ENCODE results near the gene RFXAP.
A peak's percentile ranks its signal among the peaks of the same experiment; 100 is the strongest.

Gene RFXAP

DNA sequence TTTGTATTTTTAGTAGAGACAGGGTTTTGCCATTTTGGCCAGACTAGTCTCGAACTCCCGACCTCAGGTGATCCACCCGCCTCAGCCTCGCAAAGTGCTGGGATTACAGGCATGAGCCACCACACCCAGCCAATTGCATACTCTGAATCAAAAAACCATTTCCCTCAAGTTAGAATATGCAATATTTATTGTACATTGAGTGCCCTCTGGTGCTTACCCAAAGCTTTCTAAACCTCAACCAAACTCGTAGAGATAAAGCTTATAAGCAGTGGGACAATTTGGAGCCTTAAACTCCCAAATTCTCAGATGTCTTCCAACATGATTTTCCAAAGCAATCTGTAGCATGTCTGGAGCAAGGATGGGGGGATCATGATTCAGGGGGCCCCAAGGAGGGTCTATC is 22.4 kb downstream of the RFXAP start:
- no peaks in the 10 kb centered on the region for H3K4me1 ChIP-seq (ENCODE audit: control insufficient read depth, low read length)
- no peak for TF ChIP-seq EZH2phosphoT487 (IDR thresholded peaks at IDR 0.05; ENCODE audit: borderline replicate concordance, low read length)
- TF ChIP-seq, protein P1, sequence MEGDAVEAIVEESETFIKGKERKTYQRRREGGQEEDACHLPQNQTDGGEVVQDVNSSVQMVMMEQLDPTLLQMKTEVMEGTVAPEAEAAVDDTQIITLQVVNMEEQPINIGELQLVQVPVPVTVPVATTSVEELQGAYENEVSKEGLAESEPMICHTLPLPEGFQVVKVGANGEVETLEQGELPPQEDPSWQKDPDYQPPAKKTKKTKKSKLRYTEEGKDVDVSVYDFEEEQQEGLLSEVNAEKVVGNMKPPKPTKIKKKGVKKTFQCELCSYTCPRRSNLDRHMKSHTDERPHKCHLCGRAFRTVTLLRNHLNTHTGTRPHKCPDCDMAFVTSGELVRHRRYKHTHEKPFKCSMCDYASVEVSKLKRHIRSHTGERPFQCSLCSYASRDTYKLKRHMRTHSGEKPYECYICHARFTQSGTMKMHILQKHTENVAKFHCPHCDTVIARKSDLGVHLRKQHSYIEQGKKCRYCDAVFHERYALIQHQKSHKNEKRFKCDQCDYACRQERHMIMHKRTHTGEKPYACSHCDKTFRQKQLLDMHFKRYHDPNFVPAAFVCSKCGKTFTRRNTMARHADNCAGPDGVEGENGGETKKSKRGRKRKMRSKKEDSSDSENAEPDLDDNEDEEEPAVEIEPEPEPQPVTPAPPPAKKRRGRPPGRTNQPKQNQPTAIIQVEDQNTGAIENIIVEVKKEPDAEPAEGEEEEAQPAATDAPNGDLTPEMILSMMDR (IDR thresholded peaks at IDR 0.05; ENCODE audit: low read depth, low read length, poor library complexity, severe bottlenecking) = peak; percentile 8
- H4K20me1 ChIP-seq (ENCODE audit: control insufficient read depth, insufficient read depth, low read depth, low read length) = peaks cover 2% of the 10 kb centered on the region; the same call in 1 of the 2 replicates
- H3K27me3 ChIP-seq (ENCODE audit: control insufficient read depth, low read length) = no peaks in the 10 kb centered on the region
- H3F3A ChIP-seq (ENCODE audit: control insufficient read depth, insufficient read depth) = no peaks in the 10 kb centered on the region
- no peaks in the 10 kb centered on the region for H3K79me2 ChIP-seq (ENCODE audit: control insufficient read depth, low read length)
- no peaks in the 10 kb centered on the region for H3K9me2 ChIP-seq (replicated peaks; ENCODE audit: control insufficient read depth, low read length)
- H3K36me3 ChIP-seq (ENCODE audit: control insufficient read depth, low read length) = no peaks in the 10 kb centered on the region
- no peak overlapping the region for H3K4me3 ChIP-seq (ENCODE audit: low read length)
- H3K9me3 ChIP-seq (ENCODE audit: control insufficient read depth, insufficient read depth, low read length) = no peaks in the 10 kb centered on the region
- H3K4me2 ChIP-seq (ENCODE audit: low read length) = no peak overlapping the region
- no peak overlapping the region for H3K27ac ChIP-seq (ENCODE audit: low read depth, low read length)

DNA sequence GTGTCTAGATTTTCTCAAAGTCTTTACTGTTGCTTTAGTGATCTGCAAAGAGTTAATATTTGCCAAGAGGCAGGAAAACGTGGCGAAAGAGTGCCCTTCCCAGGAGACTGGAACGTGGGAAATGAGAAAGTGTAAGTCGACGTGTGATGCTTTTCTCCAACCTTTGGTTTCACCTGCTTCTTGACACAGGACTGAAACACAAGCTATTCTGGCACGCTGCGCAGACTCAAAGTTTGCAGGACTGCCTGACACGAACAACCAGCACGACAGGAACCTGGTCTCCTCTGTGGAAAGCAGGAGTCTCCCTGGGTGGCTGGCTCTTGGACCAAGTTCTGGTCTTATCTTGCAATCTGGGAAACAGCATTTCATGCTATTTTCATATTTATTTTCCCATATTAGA is 28.6 kb downstream of the RFXAP start:
- no peaks in the 10 kb centered on the region for H3K9me3 ChIP-seq (ENCODE audit: control insufficient read depth, insufficient read depth, low read length)
- no peaks in the 10 kb centered on the region for H4K20me1 ChIP-seq (ENCODE audit: control insufficient read depth, insufficient read depth, low read depth, low read length)
- no peaks in the 10 kb centered on the region for H3K4me1 ChIP-seq (ENCODE audit: control insufficient read depth, low read length)
- no peak overlapping the region for H3K27ac ChIP-seq (ENCODE audit: low read depth, low read length)
- H3K36me3 ChIP-seq (ENCODE audit: control insufficient read depth, low read length) = no peaks in the 10 kb centered on the region
- H3K4me3 ChIP-seq (ENCODE audit: low read length) = no peak overlapping the region
- no peak overlapping the region for H3K4me2 ChIP-seq (ENCODE audit: low read length)
- H3K27me3 ChIP-seq (ENCODE audit: control insufficient read depth, low read length) = no peaks in the 10 kb centered on the region
- H3K79me2 ChIP-seq (ENCODE audit: control insufficient read depth, low read length) = no peaks in the 10 kb centered on the region
- TF ChIP-seq EZH2phosphoT487 (IDR thresholded peaks at IDR 0.05; ENCODE audit: borderline replicate concordance, low read length) = no peak
- TF ChIP-seq, protein P1 (IDR thresholded peaks at IDR 0.05; ENCODE audit: low read depth, low read length, poor library complexity, severe bottlenecking) = no peak
- no peaks in the 10 kb centered on the region for H3K9me2 ChIP-seq (replicated peaks; ENCODE audit: control insufficient read depth, low read length)
- no peaks in the 10 kb centered on the region for H3F3A ChIP-seq (ENCODE audit: control insufficient read depth, insufficient read depth)

- H3K9me2 ChIP-seq (replicated peaks; ENCODE audit: control insufficient read depth, low read length) = no peaks in the 10 kb centered on the region
- no peak for TF ChIP-seq EZH2phosphoT487 (IDR thresholded peaks at IDR 0.05; ENCODE audit: borderline replicate concordance, low read length)
- TF ChIP-seq, protein P1 (IDR thresholded peaks at IDR 0.05; ENCODE audit: low read depth, low read length, poor library complexity, severe bottlenecking) = peak; percentile 33
- no peak overlapping the region for H3K4me3 ChIP-seq (ENCODE audit: low read length)
- no peaks in the 10 kb centered on the region for H3K27me3 ChIP-seq (ENCODE audit: control insufficient read depth, low read length)
- no peaks in the 10 kb centered on the region for H3K79me2 ChIP-seq (ENCODE audit: control insufficient read depth, low read length)
- H3K9me3 ChIP-seq (ENCODE audit: control insufficient read depth, insufficient read depth, low read length) = no peaks in the 10 kb centered on the region
- H3F3A ChIP-seq (ENCODE audit: control insufficient read depth, insufficient read depth) = no peaks in the 10 kb centered on the region
- no peaks in the 10 kb centered on the region for H3K36me3 ChIP-seq (ENCODE audit: control insufficient read depth, low read length)
- no peaks in the 10 kb centered on the region for H4K20me1 ChIP-seq (ENCODE audit: control insufficient read depth, insufficient read depth, low read depth, low read length)
- no peak overlapping the region for H3K4me2 ChIP-seq (ENCODE audit: low read length)
- no peaks in the 10 kb centered on the region for H3K4me1 ChIP-seq (ENCODE audit: control insufficient read depth, low read length)
- H3K27ac ChIP-seq (ENCODE audit: low read depth, low read length) = no peak overlapping the region
These were observed 29.4 kb downstream of the RFXAP start for GRCh38 chr13:36848199-36848982.
